Measurements from ENCODE around the gene PTPN9.
"Not testable (repeated sequence)": the region's sequence is repeated elsewhere in the genome, so short reads cannot be mapped to it uniquely, and the experiment has no call there.

PTPN9 gene

DNA sequence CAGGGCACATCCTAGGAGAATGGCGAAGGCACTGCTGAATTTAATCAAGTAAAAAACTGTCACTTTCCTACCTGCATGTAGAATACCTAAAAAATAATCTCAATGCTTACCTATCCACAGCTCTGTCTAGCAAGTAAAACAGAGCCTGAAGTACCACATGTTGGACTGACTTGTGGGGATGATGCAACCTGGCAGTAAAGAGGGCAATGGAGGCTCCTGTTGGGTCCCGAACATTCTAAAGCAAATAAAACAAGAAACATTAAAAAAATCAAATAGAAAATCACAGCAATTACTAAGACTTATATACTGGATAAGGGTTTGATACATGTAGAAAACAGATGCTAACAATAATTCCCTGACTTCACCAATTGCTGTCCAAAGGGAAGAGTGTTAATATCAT, 56.1 kb downstream of the PTPN9 start:
- DNase-seq: no peak

DNA sequence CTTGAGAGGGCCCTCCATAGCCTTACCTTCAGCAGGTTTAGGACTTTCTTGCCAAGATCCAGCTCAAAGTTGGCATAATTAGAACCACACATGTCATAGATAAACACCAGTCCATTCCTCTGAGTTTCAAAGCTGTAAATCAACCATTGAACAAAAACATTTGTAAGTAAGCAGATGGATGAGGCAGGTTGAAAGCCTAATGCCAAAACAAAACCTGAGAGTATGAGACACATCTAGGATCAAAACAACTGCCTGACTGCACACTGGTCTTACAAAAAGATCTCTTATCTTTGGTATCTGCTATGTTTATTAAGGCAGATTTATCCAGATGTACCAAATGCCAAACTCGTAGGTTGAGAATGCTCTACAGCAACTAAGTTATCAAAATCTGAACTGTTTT, 61.9 kb downstream of the PTPN9 start:
- DNase-seq: no peak

DNA sequence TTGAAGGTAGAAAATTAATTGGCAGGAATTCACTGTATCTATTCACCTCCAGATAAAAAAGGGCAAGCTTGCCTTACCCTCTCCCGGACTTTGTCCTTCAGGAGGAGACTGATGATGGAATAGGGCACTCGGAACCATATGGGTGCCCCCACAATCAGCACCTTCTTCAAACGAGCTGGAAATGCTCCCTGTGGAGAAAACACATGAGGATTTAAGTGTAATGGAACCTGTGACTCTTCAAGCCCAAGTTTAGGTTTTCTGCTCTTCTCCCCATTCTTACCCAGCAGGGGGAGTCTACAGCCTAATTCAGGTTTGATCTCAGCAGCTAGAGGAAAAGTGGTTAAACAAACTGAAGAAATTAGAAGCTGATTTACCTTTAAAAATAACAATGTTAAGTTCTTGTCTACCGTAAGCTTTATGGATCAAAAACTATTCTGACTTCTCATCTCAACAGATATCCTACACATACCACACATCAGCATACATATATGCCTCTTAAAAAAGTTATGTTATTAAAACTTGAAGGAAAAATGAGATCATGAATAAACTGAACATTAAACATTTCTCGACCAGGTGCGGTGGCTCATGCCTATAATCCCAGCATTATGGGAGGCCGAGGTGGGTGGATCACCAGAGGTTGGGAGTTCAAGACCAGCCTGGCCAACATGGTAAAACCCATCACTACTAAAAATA, 70.1 kb downstream of the PTPN9 start:
- DNase-seq: no peak

DNA sequence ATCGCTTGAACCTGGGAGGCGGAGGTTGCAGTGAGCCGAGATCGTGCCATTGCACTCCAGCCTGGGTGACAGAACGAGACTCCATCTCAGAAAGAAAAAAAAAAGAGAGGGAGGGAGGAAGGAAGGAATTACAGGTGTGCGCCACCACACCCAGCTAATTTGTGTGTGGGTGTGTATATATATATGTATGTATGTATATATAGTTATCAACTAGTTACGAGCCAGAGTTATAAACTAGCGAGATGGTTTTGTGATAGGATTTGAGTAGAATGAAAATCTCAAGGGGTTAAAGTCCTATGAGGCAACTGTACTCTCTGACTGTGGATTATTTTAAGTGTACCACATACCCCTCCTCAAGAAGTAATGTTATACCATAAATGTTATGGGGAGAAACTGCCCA, 76.8 kb downstream of the PTPN9 start:
- no peak for DNase-seq

DNA sequence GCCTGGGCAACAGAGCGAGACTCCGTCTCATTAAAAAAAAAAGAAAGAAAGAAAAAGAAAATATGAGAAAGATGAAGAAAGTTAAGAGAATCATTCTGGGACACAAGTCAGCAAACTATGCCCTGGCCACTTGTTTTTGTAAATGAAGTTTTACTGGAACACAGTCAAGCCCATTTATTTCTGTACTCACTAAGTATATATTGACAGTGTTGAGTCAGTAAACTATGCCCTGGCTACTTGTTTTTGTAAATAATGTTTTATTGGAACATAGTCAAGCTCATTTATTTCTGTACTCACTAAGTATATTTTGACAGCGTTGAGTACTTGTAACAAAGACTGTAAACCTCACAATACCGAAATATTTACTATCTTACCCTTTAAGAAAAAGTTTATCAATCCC, 85.4 kb downstream of the PTPN9 start:
- no peak for DNase-seq

DNA sequence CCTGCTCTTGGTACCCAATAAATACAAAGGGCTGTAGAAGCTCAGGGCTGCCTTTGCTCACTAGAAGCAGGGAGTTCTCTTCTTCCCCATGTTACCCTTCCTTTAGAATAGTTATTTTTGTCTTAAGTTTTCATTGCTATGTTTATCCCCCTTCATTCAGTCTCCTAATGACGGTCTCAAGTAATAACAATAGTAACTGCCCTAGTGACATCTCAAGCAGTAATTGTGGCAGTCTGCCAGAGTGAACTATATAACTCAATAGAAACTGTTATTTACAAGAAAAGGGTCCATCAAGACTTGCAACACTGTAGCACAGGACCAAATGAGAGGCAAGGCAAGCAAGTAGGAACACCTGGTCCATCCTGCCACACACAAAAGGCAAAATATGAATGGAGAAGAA, 95.2 kb downstream of the PTPN9 start:
- no peak for DNase-seq

DNA sequence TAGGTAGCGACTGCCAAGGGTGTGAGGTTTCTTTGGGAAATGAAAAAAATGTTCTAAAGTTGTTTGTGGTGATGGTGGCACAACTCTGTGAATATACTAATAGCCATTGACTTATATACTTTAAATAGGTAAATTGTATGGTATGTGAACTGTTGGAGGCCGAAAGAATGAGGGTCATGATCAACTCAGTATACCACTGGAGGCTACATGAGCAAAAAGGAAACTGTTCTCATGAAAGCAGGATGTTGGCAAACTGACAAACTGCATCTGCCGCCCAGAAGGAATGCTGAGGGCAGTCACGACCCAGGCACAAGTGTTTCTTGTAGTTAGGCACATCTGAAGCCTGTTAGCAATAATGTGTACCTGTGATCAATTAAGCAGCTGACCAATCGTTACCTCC, 95.6 kb downstream of the PTPN9 start:
- not testable (repeated sequence) for DNase-seq

DNA sequence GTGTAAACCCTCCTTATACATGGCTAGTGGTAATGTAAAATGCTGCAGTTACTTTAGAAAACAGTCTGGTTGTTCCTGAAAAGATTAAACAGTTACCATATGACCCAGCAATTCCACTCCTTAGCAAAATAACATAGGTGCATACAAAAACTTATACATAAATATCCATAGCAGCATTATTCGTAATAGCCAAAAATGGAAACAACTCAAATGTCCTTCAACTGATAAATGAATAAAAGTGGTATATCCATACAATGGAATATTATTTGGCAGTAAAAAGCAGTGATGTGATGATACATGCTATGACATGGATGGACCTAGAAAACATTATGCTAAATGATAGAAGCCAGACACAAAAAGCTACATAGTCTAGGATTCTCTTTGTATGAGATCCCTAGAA, 96.0 kb downstream of the PTPN9 start:
- no peak for DNase-seq

DNA sequence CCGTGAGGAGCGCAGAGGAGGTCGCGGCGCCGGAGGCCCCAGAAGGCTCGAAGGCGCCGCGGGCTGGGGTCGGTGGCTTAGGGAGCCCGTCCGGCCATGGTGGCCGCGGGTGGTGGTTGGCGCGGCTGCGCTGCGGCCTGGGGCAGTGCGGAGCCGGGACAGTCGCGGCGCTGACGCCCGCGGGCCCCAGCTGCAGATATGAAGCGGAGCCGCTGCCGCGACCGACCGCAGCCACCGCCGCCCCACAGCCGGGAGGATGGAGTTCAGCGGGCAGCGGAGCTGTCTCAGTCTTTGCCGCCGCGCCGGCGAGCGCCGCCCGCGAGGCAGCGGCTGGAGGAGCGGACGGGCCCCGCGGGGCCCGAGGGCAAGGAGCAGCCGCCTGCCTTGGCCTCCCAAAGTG, 98.7 kb downstream of the PTPN9 start:
- DNase-seq: not testable (repeated sequence)

DNA sequence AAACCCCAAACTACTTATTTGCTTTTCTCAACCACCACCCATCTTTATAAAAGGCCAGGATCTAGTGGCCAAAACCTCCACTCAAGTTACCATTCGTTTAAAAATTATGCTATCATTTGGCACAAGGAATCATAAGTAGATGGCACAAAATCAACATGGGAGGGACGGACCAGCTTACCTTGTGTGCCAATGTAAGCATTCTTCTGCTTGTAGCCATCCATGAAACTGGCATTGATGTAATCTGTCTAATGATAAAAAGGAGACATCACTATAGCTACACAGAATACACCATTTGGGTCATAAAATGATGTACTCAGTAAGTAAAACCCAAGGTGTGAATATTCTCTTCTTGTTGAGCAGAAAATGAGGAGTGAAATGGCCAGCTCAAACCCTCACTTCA, 99.4 kb downstream of the PTPN9 start:
- no peak for DNase-seq

DNA sequence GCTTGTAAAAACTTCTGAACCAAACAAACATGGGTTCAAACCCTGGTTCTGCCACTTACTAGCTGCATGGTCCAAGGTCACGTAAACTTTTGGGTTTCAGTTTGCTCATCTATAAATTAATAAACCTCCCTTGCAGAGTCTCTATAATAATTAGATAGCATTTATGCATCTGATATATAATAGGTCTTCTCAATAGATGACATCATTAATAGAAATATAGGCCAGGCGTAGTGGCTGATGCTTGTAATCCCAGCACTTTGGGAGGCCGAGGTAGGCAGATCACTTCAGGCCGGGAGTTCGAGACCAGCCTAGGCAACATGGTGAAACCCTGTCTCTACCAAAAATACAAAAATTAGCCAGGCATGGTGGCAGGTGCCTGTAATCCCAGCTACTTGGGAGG, 102.0 kb downstream of the PTPN9 start:
- not testable (repeated sequence) for DNase-seq

DNA sequence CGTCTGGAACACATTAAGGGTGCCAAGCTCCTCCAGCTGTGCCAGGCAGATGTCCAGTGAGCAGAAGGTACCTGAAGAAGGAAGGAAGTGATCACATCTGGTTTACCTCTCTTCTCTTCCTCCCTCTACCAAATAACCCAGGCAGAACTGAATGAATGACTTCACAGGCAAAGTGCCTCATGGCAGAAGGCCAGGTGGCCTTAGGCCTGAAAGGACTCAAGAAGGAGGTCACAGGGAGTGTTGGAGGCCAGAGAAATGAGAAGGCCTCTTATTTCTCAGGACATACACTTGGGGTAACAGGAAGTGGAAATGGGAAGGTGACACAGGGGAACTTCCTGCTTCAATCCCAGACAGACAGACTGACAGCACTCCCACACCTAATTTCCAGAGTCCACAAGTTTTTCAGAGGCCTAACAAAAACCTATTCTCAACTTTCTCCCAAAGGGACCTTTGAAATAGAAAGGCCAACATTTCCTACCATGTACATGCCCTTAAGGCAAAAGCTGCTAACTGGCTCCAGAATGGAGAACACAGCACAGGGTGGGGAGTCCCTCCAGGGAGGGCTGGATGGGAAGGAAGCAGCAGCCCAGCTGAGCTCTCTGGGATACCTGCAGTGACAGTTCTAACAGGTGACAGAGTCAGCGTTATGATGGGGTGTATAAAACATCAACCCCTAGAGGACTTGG, 110.1 kb downstream of the PTPN9 start:
- DNase-seq: no peak

DNA sequence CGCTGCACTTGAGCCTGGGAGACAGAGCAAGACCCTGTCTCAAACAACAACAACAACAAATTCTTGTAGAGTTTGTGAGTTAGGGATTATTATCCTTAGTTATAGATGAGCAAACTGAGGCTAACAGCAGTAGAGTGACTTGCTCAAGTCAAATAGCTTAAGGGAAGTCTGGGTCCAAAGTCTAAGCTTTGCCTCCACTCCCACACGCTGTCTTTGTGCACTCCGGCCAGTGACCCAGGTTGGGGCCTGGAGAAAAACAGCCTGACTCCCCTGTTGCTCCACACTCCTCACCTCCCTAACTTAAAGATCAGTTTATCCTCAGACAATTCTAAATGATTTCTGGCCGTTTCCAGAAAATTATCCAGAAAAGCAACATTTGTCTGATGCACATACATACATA, 118.5 kb downstream of the PTPN9 start:
- no peak for DNase-seq

DNA sequence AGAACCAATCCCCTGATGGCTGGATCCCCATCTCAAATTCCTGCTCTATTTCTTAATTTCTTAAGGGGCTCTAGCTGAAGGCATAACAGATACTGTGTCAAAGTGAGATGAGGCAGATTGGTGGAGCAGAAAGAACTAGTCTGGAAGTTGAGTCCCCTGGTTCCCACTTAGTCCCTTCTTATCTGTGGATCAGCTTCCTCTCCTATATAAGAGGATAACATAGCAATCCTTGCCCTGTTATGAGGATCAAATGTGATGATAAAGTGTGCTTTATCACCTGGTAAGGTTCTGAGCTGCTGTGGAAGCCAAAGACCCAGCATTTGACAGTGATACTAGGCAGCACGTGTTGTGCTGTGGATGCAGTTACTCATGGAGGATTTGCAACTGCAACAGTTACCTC, 119.5 kb downstream of the PTPN9 start:
- DNase-seq: no peak

DNA sequence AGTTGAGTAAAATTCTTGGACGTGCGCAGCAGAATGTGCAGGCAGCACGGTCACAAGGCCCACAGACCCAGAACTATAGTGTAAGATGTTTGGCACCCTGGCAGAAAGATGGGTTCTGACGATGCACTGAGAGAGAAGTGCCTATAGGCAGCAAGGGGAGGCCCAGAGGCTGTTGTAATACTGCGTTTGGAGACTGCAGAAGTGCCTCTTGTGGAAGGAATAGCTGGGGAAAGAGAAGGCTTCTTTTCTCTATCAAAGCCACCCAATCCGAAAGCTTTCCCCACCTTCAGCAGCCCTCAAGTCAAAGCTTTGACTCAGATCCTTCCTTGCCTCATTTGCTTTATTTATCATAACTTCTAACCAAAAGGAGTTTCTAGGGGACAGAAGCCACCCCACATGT, 122.4 kb downstream of the PTPN9 start:
- DNase-seq: no peak

DNA sequence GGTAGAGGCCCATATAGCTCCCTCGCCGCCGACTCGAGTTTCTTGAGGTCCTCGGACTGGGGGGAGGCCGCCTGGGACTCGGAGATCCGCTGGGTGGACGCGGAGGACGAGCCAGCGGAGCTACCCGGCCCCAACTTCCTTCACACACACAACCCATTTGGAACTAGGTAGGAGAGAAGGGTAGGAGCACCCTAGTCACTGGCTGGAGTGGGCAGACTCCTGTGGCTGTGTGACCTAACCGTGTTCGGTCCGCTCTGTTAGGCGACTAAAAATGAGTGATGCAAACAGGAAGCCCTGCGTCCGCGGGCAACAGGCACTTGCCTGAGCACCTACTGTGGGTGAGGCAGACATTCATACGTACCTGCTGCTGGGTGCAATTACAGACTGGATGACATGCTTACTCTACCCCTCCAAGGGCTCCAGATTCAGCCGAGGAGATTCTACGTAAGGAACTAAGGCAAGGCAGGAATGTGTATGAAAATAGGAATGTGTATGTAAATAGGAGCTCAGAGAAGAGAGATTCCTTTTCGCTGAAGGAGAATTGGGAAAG, 123.1 kb downstream of the PTPN9 start:
- peak; percentile 65 for DNase-seq

DNA sequence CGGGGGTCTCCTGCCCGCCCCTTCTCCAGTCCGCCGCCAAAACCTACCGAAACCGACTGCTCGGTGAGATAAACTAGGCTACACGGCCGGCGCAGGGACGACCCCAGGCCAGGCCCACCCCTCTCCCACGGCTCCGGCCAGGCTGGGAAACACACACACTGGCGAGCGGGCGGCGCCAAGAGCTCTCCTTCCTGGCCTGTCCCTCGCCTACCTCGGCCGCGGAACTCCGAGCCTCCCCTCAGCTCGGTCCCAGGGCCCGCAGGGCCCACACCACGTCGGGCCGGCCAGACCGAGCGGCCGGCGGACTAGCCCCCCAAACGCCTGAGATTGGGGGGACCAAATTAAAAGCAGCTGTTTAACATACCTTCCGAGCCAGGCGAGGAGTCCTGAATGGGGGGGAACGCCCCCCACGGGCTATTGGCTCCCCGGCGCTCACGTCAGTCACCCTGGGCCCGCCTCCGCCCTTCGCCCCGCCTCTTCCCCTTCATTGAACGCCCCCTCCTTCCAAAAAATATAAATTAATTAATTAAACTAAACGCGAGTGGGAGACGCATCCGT, 123.6 kb downstream of the PTPN9 start:
- DNase-seq: peak; percentile 88

DNA sequence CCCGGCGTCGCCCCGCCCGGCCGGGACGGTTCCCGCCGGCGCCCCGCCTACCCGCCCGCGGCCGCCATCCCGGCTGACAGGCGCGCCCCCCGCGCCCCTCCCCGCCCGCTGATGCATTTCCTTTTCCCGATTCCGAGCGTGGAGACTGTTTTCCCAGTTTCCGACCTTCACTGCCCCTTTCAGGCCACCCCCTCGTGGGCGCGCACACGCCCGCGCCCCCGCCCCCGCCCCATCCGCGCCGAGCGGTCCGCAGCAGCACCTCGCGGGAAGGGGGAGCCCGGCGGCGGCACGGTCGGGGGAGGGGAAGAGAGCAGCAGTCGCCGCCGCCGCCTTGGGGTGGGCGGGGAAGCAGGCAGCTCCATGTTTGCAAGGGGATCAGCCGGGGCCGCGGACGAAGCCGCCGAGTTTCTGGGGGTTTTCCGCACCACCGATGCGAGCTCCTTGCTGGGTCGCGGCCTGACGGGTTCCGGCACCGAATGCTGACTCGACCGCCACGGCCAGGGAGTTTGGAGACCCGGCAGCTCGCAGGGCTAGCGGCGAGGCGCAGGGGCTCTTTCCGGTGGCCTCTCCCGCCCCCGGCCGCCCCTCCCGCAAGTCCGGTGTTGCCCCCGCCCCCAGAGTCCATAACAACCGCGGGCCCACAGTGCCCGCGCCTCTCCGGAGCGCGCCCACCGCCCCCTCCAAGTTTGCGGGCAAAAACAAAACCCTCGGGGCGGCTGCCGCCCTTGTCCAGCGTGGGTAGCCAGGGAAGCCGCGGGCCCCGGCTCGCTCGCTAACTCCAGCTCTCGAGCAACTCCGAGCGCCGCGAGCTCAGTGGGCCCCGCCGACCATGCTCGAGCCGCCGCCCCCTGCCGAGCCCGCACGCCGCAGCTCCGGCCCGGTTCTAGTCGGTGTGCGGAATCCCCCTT, 124.4 kb downstream of the PTPN9 start:
- peak; percentile 76 for DNase-seq

DNA sequence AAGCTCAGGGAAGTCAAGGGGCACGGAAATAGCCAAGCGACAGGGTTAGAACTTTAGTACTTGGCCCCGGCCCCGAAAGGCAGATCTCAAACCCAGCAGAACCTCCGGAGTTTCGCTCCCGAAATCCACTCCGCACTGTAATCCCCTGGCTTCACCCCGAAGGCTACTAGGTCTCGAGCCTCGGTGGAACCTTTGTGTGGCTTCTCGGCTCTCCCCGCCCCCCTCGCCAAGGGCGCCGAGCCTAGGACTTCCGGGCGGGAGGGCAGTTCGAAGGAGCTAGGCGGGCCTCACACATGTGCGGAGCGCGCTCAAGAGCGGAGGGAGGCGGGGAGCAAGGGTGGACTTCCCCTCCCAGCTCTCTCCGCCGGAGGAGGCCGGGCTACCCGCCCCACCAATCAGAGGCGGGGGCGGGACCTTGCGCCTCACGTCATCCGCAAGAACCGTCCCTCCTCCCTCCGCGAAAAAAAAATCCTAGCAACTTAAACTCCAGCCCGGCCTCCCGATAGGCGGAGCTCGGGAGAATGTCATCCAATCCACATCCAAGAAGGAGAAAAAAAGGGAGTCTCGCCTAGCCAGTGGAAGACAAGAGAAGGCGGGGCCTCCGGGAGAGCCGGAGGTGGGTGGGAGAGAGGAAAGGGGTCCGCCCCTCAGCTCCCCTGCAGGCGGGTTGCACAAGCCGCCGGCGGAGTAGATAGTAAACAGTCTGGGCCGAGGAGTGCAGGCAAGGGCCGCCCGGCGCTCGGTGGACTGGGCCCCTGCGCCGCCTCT, 125.2 kb downstream of the PTPN9 start:
- peak; percentile 96 for DNase-seq

DNA sequence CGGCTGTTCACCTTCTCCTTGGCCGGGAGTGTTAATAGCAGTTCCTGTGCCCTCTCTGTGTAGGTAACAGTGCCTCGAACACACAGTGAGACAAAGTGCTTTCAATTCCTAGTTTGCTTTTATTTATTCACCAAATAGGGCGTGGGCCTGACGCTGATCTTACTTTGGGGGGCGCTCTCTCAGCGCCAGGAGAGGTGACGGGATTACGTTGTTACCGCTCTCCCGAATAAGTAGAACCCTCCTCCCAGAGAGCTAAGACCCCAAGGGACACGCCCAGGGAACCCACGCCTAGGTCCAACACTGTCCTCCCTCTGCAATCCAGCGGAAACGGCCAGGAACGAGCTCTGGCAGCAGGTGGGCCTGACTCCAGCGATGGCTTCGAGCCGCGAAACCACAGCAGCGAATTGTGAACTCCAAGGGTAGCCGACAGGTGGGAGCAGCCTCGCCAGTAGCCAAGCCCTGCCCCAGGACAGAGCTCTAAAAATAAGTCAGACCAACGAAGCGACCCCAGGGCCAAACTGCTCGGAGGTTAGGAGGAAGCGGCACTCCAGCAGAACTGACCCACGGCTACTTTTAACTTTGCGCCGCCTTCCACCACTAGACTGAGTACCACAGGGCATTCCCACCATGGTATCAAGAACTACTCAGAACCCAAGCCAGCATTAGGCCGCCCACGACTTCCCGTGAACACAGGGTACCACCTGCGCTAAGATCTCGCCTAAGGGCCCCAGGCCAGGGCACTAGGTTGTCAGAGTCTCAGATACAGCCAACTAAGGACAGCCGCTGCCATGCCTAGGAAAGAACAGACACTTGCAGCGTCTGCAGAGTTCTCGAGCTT, 126.0 kb downstream of the PTPN9 start:
- peak; percentile 60 for DNase-seq

DNA sequence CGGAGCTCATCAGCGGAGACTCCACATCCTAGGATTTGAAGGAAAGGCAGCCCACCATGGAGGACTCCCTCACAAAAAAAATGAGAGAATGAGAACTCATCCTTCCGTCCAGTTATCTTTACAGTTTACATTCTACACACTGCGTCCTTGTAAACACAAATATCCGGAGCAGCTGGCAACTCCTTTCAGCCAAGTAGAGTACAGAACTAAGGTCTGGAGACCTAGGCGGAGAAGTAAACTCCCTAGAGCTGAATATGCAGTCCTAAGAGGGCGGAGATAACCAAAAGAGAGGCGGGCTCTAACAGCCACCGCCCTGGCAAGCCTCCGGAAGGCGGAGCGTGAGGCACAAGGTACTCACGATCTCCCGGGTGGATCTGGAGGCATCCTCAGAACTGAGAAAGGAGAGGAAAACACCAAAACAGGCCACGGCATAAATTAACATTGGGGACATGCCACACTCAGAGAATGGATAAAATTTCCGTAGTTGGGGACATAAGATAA, 126.7 kb downstream of the PTPN9 start:
- DNase-seq: peak; percentile 77

Measured in activated CD4-positive, CD25-positive, alpha-beta regulatory T cell treated with anti-CD3 and anti-CD28 coated beads, Interleukin-2, amount 50 U/mL, for 72 hours (primary cell).